ENCODE measurements around the gene STRA8. TPM values are rescaled to one million over a fixed set of nuclear protein-coding genes. Genes with fewer than 3 reads are reported as not detected.

STRA8 gene
- total and polyA plus RNA-seq, 2 donors from 2014 or later: 0.43 TPM; not detected in 1

DNA sequence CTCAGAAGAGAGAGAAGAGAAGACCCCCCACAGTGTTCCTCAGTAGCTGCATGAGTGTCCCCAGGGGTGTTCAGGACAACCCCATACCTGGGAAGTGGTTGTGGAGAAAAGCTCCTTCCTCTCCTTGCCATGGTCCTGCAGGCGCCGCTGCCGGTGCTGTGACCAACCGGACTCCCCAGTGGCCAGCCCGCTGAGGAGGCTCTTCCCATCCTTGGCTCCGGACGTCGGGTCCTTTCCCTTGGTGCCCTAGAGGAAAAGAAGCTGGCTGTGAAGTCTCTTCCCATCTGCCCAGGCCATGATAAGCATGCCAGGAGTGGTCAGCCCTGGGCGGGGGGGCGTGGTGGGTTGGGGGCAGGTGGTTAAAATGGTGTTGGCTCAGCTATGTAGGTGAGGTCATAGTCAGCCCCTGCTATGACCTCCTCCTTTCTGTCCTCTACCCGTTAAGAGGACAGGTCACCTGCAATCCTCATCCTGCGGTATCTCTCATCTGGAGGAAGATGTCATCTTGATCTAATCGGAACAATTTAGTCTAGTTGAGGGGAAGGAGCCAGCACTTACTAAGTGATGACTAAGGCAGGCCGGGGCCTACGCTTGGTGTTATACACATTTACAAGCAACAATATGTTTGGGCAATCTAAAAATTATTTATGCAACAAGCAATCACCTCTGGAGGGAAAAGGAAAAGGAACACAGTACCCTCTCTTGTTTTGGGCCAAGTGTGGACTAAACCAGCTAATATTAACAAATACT lies 35.6 kb upstream of the STRA8 start:
- H3K27ac ChIP-seq (ENCODE audit: low read depth in 2 of 2, low read length in 2 of 2): no peak overlapping the region
- intact Hi-C loops (cut with DNase I): no loop called here
- DNase-seq (peak in 1 of 5 donors; percentile 14), FAIRE-seq (no peak)
- no peak overlapping the region for H3K4me3 ChIP-seq (ENCODE audit: low read length in 3 of 3)
- H3K9ac ChIP-seq (ENCODE audit: low read length in 3 of 3): no peak overlapping the region
- H3K4me1 ChIP-seq (ENCODE audit: control insufficient read depth in 2 of 3, insufficient read depth in 2 of 3, low read depth in 1 of 3, low read length in 3 of 3): peaks cover 0 to 22% (median 16%) of the 10 kb centered on the region in 3 donors
- no peaks in the 10 kb centered on the region for H3K9me3 ChIP-seq (ENCODE audit: control insufficient read depth in 2 of 3, insufficient read depth in 1 of 3, low read length in 3 of 3)
- H3K36me3 ChIP-seq (ENCODE audit: control insufficient read depth in 2 of 3, insufficient read depth in 3 of 3, low read length in 3 of 3): peaks cover 7 to 79% (median 38%) of the 10 kb centered on the region in 3 donors
- TF ChIP-seq, protein P1, sequence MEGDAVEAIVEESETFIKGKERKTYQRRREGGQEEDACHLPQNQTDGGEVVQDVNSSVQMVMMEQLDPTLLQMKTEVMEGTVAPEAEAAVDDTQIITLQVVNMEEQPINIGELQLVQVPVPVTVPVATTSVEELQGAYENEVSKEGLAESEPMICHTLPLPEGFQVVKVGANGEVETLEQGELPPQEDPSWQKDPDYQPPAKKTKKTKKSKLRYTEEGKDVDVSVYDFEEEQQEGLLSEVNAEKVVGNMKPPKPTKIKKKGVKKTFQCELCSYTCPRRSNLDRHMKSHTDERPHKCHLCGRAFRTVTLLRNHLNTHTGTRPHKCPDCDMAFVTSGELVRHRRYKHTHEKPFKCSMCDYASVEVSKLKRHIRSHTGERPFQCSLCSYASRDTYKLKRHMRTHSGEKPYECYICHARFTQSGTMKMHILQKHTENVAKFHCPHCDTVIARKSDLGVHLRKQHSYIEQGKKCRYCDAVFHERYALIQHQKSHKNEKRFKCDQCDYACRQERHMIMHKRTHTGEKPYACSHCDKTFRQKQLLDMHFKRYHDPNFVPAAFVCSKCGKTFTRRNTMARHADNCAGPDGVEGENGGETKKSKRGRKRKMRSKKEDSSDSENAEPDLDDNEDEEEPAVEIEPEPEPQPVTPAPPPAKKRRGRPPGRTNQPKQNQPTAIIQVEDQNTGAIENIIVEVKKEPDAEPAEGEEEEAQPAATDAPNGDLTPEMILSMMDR (IDR thresholded peaks at IDR 0.05; ENCODE audit: borderline replicate concordance, extremely low read depth, insufficient read depth): no peak
- no peaks in the 10 kb centered on the region for H3K27me3 ChIP-seq (ENCODE audit: control insufficient read depth, insufficient read depth, low read length)

DNA sequence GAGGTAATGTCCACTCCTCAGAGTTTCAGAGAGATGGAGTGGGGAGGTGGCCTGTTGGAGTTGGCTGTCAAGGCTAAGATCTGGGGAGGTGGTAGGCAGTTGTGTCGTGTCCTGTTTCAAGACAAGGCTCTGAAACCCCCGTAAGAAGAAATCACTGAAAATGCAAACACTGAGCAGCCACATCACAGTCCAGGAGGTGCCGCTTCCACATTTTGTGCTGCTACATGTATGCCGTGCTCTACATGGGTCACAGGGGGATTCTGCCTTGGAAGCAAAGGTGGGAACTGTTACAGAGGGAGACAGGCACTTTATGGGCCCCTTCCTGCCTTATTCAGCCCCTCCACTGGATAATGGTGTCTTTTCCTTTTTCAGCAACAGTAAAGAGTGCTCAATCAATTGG lies 34.2 kb upstream of the STRA8 start:
- Histone ChIP-seq H3K4me3 (ENCODE audit: low read length in 3 of 3) (no peak overlapping the region), H3K4me1 (ENCODE audit: control insufficient read depth in 2 of 3, insufficient read depth in 2 of 3, low read depth in 1 of 3, low read length in 3 of 3) (peaks cover 0 to 26% (median 25%) of the 10 kb centered on the region in 3 donors), H3K9me3 (ENCODE audit: control insufficient read depth in 2 of 3, insufficient read depth in 1 of 3, low read length in 3 of 3) (no peaks in the 10 kb centered on the region), H3K36me3 (ENCODE audit: control insufficient read depth in 2 of 3, insufficient read depth in 3 of 3, low read length in 3 of 3) (peaks cover 13 to 80% (median 25%) of the 10 kb centered on the region in 3 donors), H3K9ac (ENCODE audit: low read length in 3 of 3) (peak overlapping the region in 1 of 3 donors; percentile 29), H3K27me3 (ENCODE audit: control insufficient read depth, insufficient read depth, low read length) (no peaks in the 10 kb centered on the region), H3K27ac (ENCODE audit: low read depth in 2 of 2, low read length in 2 of 2) (peak overlapping the region in 1 of 2 donors; percentile 33)
- intact Hi-C loops (cut with DNase I): no loop called here
- FAIRE-seq (no peak), DNase-seq (peak in 1 of 5 donors; percentile 5)
- TF ChIP-seq, protein P1 (IDR thresholded peaks at IDR 0.05; ENCODE audit: borderline replicate concordance, extremely low read depth, insufficient read depth): no peak

- FAIRE-seq (no peak), DNase-seq (peak in 2 of 5 donors; percentile 7 to 13)
- Histone ChIP-seq H3K9me3 (ENCODE audit: control insufficient read depth in 2 of 3, insufficient read depth in 1 of 3, low read length in 3 of 3) (no peaks in the 10 kb centered on the region), H3K27ac (ENCODE audit: low read depth in 2 of 2, low read length in 2 of 2) (peak overlapping the region in 1 of 2 donors; percentile 48), H3K4me3 (ENCODE audit: low read length in 3 of 3) (no peak overlapping the region), H3K27me3 (ENCODE audit: control insufficient read depth, insufficient read depth, low read length) (no peaks in the 10 kb centered on the region), H3K9ac (ENCODE audit: low read length in 3 of 3) (no peak overlapping the region), H3K4me1 (ENCODE audit: control insufficient read depth in 2 of 3, insufficient read depth in 2 of 3, low read depth in 1 of 3, low read length in 3 of 3) (peaks cover 0 to 33% (median 26%) of the 10 kb centered on the region in 3 donors), H3K36me3 (ENCODE audit: control insufficient read depth in 2 of 3, insufficient read depth in 3 of 3, low read length in 3 of 3) (peaks cover 13 to 72% (median 22%) of the 10 kb centered on the region in 3 donors)
- intact Hi-C loops (cut with DNase I): no loop called here
- TF ChIP-seq, protein P1 (IDR thresholded peaks at IDR 0.05; ENCODE audit: borderline replicate concordance, extremely low read depth, insufficient read depth): no peak
Observed at GRCh38 chr7:135200821-135201331, 32.8 kb upstream of the STRA8 start.
